CD14-positive monocyte (primary cell): Measurements from ENCODE around the gene OR52W1. TPM values are rescaled to one million over a fixed set of nuclear protein-coding genes. Genes with fewer than 3 reads are reported as not detected.

Source experiments
- DNase-seq, 3 donors: peaks; one replicate each; pipeline ENCODE4 v3.0.0-alpha.2; 2011 to 2022
- H2AFZ ChIP-seq: 2 replicates; pipeline ENCODE4 v1.6.0; 2012; ENCODE audit warnings: mild to moderate bottlenecking, low read depth, low read length, inconsistent platforms; ENCODE audit not compliant: insufficient read depth, poor library complexity, severe bottlenecking
- H3K27ac ChIP-seq, 2 donors: 1 replicate in 1 of 2; 2 replicates in 1 of 2; pipeline ENCODE4 v1.5.1; 2012 to 2013; ENCODE audit warnings: low read length in 2 of 2, control low read depth in 1 of 2, inconsistent platforms in 1 of 2, low read depth in 1 of 2, mild to moderate bottlenecking in 1 of 2
- H3K27me3 ChIP-seq, 2 donors: one replicate each; pipeline versions ENCODE4 v1.6.0 to v1.6.1; 2011 to 2013; ENCODE audit warnings: low read length in 2 of 2; ENCODE audit not compliant: control insufficient read depth in 2 of 2, insufficient read depth in 2 of 2
- H3K36me3 ChIP-seq, 2 donors: replicated peaks in 1 of 2; 1 replicate in 1 of 2; 2 replicates in 1 of 2; pipeline versions ENCODE4 v1.5.1 to v1.6.1; 2012 to 2013; ENCODE audit warnings: low read length in 2 of 2, control low read depth in 1 of 2, inconsistent platforms in 1 of 2, mild to moderate bottlenecking in 1 of 2; ENCODE audit not compliant: insufficient read depth in 2 of 2, control insufficient read depth in 1 of 2
- H3K4me1 ChIP-seq, 2 donors: 1 replicate in 1 of 2; 2 replicates in 1 of 2; pipeline versions ENCODE4 v1.5.1 to v1.6.1; 2012 to 2013; ENCODE audit warnings: low read length in 2 of 2, control low read depth in 1 of 2, inconsistent platforms in 1 of 2, mild to moderate bottlenecking in 1 of 2, moderate library complexity in 1 of 2; ENCODE audit not compliant: insufficient read depth in 2 of 2, control insufficient read depth in 1 of 2
- H3K4me2 ChIP-seq: replicated peaks from 2 replicates; pipeline ENCODE3; 2012; ENCODE audit warnings: low read length, moderate library complexity, mild to moderate bottlenecking; ENCODE audit not compliant: poor library complexity, severe bottlenecking; ENCODE audit errors: extremely low read depth
- H3K4me3 ChIP-seq, 3 experiments: fragments of 200-600 bp in 1 of 3; sonication (generic) in 1 of 3; replicated peaks in 1 of 3; 1 replicate in 2 of 3; 2 replicates in 1 of 3; pipeline ENCODE4 v1.5.1; 2011 to 2013; ENCODE audit warnings: low read length in 3 of 3, mild to moderate bottlenecking in 3 of 3, control low read depth in 2 of 3, low read depth in 2 of 3, inconsistent platforms in 1 of 3, moderate library complexity in 1 of 3
- H3K79me2 ChIP-seq: 2 replicates; pipeline ENCODE4 v1.6.0; 2012; ENCODE audit warnings: mild to moderate bottlenecking, control low read depth, inconsistent platforms, low read length, moderate library complexity; ENCODE audit not compliant: insufficient read depth
- H3K9ac ChIP-seq: 2 replicates; pipeline ENCODE4 v1.6.0; 2017; ENCODE audit warnings: low read length, mild to moderate bottlenecking; ENCODE audit not compliant: insufficient read depth, poor library complexity, severe bottlenecking
- H3K9me3 ChIP-seq, 2 donors: replicated peaks in 1 of 2; 1 replicate in 1 of 2; 2 replicates in 1 of 2; pipeline versions ENCODE4 v1.5.1 to v1.6.1; 2012 to 2013; ENCODE audit warnings: low read length in 2 of 2, control low read depth in 1 of 2; ENCODE audit not compliant: control insufficient read depth in 1 of 2, insufficient read depth in 1 of 2
- H4K20me1 ChIP-seq: 2 replicates; pipeline ENCODE4 v1.6.0; 2012; ENCODE audit warnings: mild to moderate bottlenecking, low read length, control low read depth, moderate library complexity; ENCODE audit not compliant: insufficient read depth
- H3K27ac Mint-ChIP-seq, 7 donors: one replicate each; pipeline ENCODE4 v1.8.0; 2020; ENCODE audit warnings: mild to moderate bottlenecking in 7 of 7, mixed read lengths in 7 of 7, moderate library complexity in 6 of 7, inconsistent platforms in 2 of 7
- H3K27me3 Mint-ChIP-seq, 3 donors: one replicate each; pipeline ENCODE4 v1.8.0; 2021 to 2022; ENCODE audit warnings: low read depth in 3 of 3, mild to moderate bottlenecking in 3 of 3, mixed read lengths in 3 of 3, moderate library complexity in 3 of 3, inconsistent platforms in 1 of 3
- H3K36me3 Mint-ChIP-seq, 2 donors: one replicate each; pipeline ENCODE4 v1.8.0; 2020; ENCODE audit warnings: mixed read lengths in 2 of 2, inconsistent platforms in 1 of 2, mild to moderate bottlenecking in 1 of 2
- H3K4me1 Mint-ChIP-seq: one replicate; pipeline ENCODE4 v1.8.0; 2020; ENCODE audit warnings: mild to moderate bottlenecking, mixed read lengths
- H3K4me3 Mint-ChIP-seq, 2 donors: one replicate each; pipeline ENCODE4 v1.8.0; 2020; ENCODE audit warnings: mild to moderate bottlenecking in 2 of 2, mixed read lengths in 2 of 2, moderate library complexity in 1 of 2
- H3K9me3 Mint-ChIP-seq, 7 donors: one replicate each; pipeline ENCODE4 v1.8.0; 2020 to 2022; ENCODE audit warnings: mixed read lengths in 7 of 7, mild to moderate bottlenecking in 6 of 7, moderate library complexity in 6 of 7, inconsistent platforms in 2 of 7
- CTCF ChIP-seq: fragments of 200-600 bp; IDR thresholded peaks from one replicate; pipeline ENCODE4 v1.8.0; 2022; ENCODE audit warnings: antibody characterized with exemption, mild to moderate bottlenecking
- WGBS: methylation state at CpG from one replicate; pipeline ENCODE4 v1.1.5; 2013; ENCODE audit warnings: missing lambda C conversion rate; ENCODE audit not compliant: insufficient coverage; 5-methylcytosine and 5-hydroxymethylcytosine counted together
- intact Hi-C, 2 donors: fragments of 100-400 bp; cut with micrococcal nuclease; formaldehyde crosslinking; loops; one replicate each; pipeline versions ENCODE4 v1.15.0 to v1.15.1; 2023
- polyA plus RNA-seq, 3 donors: library from polyadenylated mRNA; depleted of rRNA in 1 of 3; unstranded in 2 of 3; stranded (reverse) in 1 of 3; fragments of 300-500 nt in 2 of 3; fragments of >200 nt in 1 of 3; fragmentation: Illumina TruSeq in 2 of 3; gene quantifications; 1 replicate in 2 of 3; 2 replicates in 1 of 3; pipeline ENCODE4 v1.2.3, GENCODE V29; 2012 to 2021

Gene OR52W1
- polyA plus RNA-seq, 3 donors, result not detected

- Histone ChIP-seq H3K9ac (no peak overlapping the region), H3K4me2 (peak overlapping the region; percentile 50), H3K4me3 (peak overlapping the region in 1 of 3 experiments; percentile 35), H3K4me1 (peaks cover 48 to 72% of the 10 kb centered on the region in 2 donors), H3K9me3 (no peaks in the 10 kb centered on the region), H3K36me3 (peaks cover 28 to 53% of the 10 kb centered on the region in 2 donors), H3K27ac (peak overlapping the region; percentile 2 to 74), H3K79me2 (peaks cover 80% of the 10 kb centered on the region), H4K20me1 (no peaks in the 10 kb centered on the region), H2AFZ (no peak overlapping the region), H3K27me3 (no peaks in the 10 kb centered on the region)
- DNase-seq, result peak; percentile 51 to 63 (median 58)
- intact Hi-C loops, result no loop called here
- peaks cover 69% of the 10 kb centered on the region for H3K4me1 Mint-ChIP-seq
- peaks cover 0 to 1% (median 0%) of the 10 kb centered on the region in 3 donors for H3K27me3 Mint-ChIP-seq
- peak overlapping the region; percentile 25 to 85 (median 82) for H3K27ac Mint-ChIP-seq
- WGBS, result no CpG with 5 or more reads among the region's 2 CpGs
- peak overlapping the region in 1 of 2 donors; percentile 59 for H3K4me3 Mint-ChIP-seq
- no peak for TF ChIP-seq CTCF
- no peaks in the 10 kb centered on the region for H3K9me3 Mint-ChIP-seq
- H3K36me3 Mint-ChIP-seq, result peaks cover 49 to 57% of the 10 kb centered on the region in 2 donors
Observed at GRCh38 chr11:6225896-6226295, 26.9 kb downstream of the OR52W1 start.

GRCh38 chr11:6228520-6228919 lies 29.5 kb downstream of the OR52W1 start:
- no peak for TF ChIP-seq CTCF
- H4K20me1 ChIP-seq, result no peaks in the 10 kb centered on the region
- H3K4me2 ChIP-seq, result no peak overlapping the region
- no peak overlapping the region for H3K9ac ChIP-seq
- H3K4me1 ChIP-seq, result peaks cover 54 to 83% of the 10 kb centered on the region in 2 donors
- H3K4me3 Mint-ChIP-seq, result no peak overlapping the region
- no peaks in the 10 kb centered on the region for H3K9me3 ChIP-seq
- peaks cover 74% of the 10 kb centered on the region for H3K4me1 Mint-ChIP-seq
- H3K36me3 ChIP-seq, result peaks cover 9 to 26% of the 10 kb centered on the region in 2 donors
- peaks cover 0 to 1% (median 0%) of the 10 kb centered on the region in 3 donors for H3K27me3 Mint-ChIP-seq
- H3K79me2 ChIP-seq, result peaks cover 100% of the 10 kb centered on the region
- intact Hi-C loops, result no loop called here
- H3K27me3 ChIP-seq, result no peaks in the 10 kb centered on the region
- H3K9me3 Mint-ChIP-seq, result no peaks in the 10 kb centered on the region
- DNase-seq, result no peak
- no peak overlapping the region for H3K4me3 ChIP-seq
- peaks cover 37 to 52% of the 10 kb centered on the region in 2 donors for H3K36me3 Mint-ChIP-seq
- H3K27ac ChIP-seq, result no peak overlapping the region
- H3K27ac Mint-ChIP-seq, result peak overlapping the region in 1 of 7 donors; percentile 28
- WGBS, result 50% methylated on average over 2 of the region's 3 CpGs
- H2AFZ ChIP-seq, result no peak overlapping the region
